Lung microvascular endothelial cell (primary cell): ENCODE results near the gene WDR7. TPM values are rescaled to one million over a fixed set of nuclear protein-coding genes. Genes with fewer than 3 reads are reported as not detected.
A peak's percentile ranks its signal among the peaks of the same experiment; 100 is the strongest.

Experiments
- DNase-seq, 2 donors: peaks; one replicate each; pipeline versions ENCODE4 v3.0.0 to v3.0.0-alpha.2; 2010; ENCODE audit warnings: low read depth in 2 of 2
- total RNA-seq: library from RNA; depleted of rRNA; stranded (reverse); fragments of >200 nt; gene quantifications from 2 replicates; pipeline ENCODE4 v1.2.1, GENCODE V29; 2014

Gene WDR7
- total RNA-seq, 1 donor from 2014 or later: 28.8 TPM

DNA sequence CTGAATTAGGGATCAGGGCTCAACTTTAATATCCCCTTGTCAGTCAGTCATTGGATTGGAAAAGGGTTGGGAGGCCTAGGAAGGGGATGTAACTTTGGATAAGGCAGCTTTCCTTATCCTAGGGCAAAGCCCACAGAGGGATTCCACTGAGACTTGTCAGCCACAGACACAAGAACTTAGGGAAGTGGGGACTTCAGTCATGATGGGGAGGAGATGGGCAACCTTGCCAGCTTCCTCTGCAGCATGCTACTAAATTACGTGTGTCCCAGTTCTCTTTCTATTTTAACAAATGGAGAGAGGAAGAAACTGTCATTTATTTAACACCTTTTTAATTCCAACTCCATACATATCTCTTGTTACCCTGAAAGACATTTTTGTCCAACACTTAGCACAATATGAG is 237.8 kb downstream of the WDR7 start:
- no peak for DNase-seq

GRCh38 chr18:56889621-56890020 is 238.5 kb downstream of the WDR7 start:
- no peak for DNase-seq

DNA sequence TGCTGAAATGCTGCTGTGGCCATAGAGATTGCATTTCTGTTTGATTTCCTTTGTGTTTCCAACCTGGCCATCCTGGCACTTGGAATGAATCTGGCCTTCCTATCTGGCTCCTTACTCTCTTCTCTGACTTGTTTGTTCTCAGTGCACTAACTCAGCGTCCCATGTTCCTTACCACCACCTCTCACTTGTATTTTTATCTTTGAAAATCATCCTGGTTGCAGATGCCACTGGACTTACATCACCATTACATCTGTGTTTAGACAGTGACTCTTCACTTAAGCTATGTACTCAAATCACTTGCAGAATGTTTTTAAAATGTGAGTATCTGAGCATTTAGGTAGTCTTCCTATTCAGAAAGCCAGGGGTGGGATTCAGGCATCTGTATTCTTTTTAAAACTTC is 239.5 kb downstream of the WDR7 start:
- DNase-seq: peak; percentile 28 to 78

GRCh38 chr18:56891116-56891515 is 240.0 kb downstream of the WDR7 start:
- peak in 1 of 2 donors; percentile 6 for DNase-seq

- DNase-seq: no peak
Observed at GRCh38 chr18:56891870-56892269, 240.7 kb downstream of the WDR7 start.

- DNase-seq: no peak
Observed at GRCh38 chr18:56897122-56897521, 246.0 kb downstream of the WDR7 start.

DNA sequence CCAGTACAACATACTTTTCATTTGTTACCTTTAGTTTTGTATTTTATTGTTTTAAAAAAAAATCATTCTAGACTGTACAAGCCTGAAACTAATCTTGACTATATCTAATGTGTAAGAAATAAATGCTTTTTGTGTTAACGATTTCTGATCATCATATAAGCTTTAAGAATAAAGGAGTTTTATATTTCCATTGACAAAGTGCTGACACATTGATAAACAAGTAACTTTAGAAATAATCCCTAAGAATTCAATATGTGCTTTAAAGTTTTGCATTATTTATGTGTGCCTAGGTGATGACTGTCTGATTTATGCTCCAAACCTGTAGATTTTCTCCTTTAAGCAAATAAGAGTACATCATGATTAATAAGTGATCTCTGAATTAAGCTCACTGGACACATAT is 248.5 kb downstream of the WDR7 start:
- DNase-seq: no peak

- DNase-seq: peak in 1 of 2 donors; percentile 64
Observed at GRCh38 chr18:56900195-56901094, 249.3 kb downstream of the WDR7 start.

DNA sequence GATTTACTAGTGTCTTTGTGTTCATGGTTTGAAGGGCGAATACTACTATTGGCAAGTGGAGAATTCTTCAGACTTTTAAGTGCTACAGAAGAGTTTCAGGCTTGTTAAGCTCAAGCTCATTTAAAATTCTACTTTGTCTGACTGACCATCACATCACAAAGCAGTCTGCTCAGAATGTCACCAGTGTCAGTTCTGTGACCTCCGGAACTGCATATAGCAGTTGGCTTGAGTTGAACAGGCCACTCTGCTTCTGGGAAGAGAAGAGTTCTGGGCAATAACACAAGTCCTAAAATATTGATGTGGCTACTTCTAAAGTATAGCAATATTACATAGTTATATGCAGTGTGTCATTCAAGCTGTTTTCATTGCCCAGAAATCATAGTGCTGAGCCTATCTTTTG is 250.8 kb downstream of the WDR7 start:
- no peak for DNase-seq

GRCh38 chr18:56902653-56903052 is 251.5 kb downstream of the WDR7 start:
- no peak for DNase-seq

DNA sequence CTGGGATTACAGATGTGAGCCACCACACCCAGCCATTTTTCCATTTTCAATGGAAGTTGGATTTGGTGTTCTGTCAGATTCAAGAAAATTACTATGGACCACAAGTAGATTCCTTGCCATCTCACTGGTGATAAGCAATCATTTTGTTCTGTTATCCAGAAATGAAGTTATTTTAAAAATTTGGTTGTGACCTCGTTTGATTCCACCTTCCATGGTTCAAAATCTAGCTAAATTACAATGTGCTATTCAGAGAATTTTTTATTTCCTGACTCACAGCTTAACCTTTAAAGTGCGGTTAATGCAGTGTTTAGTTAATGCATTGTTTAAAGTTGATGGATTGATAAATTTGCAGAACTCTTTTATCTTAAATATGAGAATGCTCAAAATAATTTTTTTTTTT is 252.5 kb downstream of the WDR7 start:
- DNase-seq: no peak

GRCh38 chr18:56907771-56908170 is 256.6 kb downstream of the WDR7 start:
- no peak for DNase-seq

- DNase-seq: no peak
Observed at GRCh38 chr18:56910237-56910636, 259.1 kb downstream of the WDR7 start.

DNA sequence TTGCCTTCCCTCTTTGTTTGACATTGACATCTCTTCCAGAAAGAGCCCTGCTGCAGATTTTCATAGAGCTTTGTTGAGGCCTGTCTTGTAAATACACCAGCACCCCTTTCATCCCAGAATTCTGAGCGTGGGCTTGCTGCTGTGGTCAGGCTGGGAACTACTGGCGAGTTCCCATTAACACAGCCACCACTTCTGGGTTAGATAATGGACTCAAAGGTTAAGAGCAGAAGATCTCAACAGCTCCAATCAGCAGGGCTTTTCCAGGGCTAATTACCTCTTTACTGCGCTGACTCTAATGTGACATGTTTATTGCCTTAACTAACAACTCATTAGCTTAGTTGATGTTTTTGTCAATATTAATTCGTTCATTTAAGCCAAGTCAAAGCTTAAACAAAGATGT is 259.8 kb downstream of the WDR7 start:
- no peak for DNase-seq

DNA sequence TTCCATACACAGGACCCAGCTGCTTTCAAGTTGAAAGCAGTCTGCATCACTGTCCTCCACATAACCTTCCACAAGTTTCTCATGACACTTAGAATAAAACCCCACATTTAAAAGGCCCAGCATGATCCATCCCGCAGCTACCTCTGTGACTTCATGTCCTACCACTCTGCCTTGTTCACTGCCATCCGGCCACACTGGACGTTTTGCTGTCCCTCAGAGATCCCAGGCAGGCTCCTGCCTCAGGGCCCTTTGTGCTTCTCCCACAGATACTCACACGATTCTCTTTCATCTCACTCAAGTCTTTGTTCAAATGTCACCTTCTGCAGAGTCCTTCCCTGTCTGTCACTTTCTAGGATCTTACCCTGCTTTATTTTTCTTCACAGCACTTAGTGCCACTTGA is 262.8 kb downstream of the WDR7 start:
- DNase-seq: no peak

- DNase-seq: peak; percentile 5 to 40
Observed at GRCh38 chr18:56919190-56919589, 268.0 kb downstream of the WDR7 start.

GRCh38 chr18:56921896-56922480 is 270.8 kb downstream of the WDR7 start:
- no peak for DNase-seq

- no peak for DNase-seq
Observed at GRCh38 chr18:56926734-56927133, 275.6 kb downstream of the WDR7 start.

DNA sequence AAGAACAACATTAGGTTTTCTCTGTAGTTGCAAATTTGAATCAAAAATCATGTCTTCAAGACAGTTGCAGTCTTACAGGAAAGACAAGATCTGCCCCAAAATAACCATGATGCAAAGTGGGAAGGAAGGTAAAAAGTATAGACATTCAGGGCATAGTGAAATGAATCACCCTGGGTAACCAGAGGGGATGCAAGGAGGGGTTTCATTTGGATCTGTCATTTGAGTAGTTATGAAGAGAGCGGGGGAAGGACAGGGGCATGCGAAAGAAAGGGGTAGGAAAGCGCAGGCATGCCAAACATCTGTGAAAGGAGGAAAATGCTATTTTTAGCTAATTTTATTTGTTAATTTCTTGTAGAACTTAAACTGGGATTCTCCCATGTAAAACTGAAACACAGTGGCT is 276.6 kb downstream of the WDR7 start:
- no peak for DNase-seq

DNA sequence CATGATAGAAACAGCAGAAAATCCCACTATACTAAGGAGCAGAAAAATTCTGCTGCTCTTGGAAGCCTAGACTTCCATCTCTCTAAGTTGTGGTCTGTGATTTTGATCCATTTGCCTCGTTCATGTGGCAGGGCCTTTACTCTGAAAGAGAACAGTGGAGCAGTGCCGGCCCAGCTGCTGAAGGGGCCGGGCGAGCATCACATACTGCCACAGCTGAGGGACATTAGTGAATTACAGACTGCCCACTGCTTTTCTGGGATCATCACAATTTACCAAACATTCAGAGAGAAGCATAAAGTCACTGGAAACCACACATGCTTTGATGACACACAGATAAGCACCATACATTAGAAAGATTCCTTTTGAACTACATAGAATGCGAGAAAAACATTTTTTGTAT is 278.7 kb downstream of the WDR7 start:
- DNase-seq: no peak

DNA sequence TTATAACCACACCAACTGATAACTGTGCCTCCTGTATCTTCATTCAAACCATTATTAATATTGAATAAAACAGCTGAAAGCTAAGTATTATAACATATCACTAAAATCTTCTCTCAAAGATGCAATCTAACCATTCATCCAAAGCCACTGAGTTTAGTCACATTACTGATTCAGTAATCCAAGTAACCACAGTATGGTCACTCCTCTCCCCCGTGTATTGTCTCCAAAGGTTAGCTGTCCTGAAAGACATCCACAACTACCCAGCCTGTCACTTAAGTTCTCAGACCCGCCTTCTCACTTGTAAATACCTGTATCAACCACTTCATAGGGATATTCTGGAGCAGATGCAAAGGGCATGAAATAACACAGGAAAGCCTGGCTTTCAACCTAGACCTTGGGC is 282.3 kb downstream of the WDR7 start:
- DNase-seq: no peak

GRCh38 chr18:56934131-56934530 is 283.0 kb downstream of the WDR7 start:
- no peak for DNase-seq

DNA sequence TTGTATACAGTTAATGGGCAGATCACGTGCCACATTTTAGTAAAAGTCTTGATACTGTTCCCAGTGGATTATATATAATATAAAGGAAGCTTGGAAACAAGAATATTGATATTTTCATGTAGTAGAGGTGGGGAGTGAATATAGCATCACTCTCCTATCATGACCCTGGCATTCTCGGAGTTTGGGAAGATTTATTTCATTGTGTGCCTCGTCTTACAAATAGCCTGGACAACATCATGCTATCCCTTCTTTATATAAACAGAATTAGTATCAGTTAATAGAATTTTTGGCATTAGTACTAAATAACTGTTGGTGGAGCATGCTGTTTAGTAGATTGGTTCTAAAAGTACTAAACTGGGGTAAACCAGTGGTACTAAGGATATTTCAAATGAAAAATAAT is 283.7 kb downstream of the WDR7 start:
- no peak for DNase-seq
